Suprapubic skin (tissue), 3 donors: ENCODE measurements around the gene C8B.

Experiments used
- POLR2AphosphoS5 ChIP-seq, 3 donors: sonication (generic); formaldehyde crosslinking; IDR thresholded peaks; one replicate each; pipeline ENCODE4 v1.6.1; 2017; ENCODE audit warnings: antibody characterized with exemption in 3 of 3
- TF ChIP-seq, protein P1 (sequence below), 2 donors: fragments of 200-600 bp in 1 of 2; fragments of 450-650 bp in 1 of 2; sonication (generic) in 1 of 2; IDR thresholded peaks; one replicate each; pipeline ENCODE4 v1.5.1; 2016 to 2019; ENCODE audit warnings: antibody characterized with exemption in 2 of 2, mild to moderate bottlenecking in 1 of 2, moderate library complexity in 1 of 2

DNA sequence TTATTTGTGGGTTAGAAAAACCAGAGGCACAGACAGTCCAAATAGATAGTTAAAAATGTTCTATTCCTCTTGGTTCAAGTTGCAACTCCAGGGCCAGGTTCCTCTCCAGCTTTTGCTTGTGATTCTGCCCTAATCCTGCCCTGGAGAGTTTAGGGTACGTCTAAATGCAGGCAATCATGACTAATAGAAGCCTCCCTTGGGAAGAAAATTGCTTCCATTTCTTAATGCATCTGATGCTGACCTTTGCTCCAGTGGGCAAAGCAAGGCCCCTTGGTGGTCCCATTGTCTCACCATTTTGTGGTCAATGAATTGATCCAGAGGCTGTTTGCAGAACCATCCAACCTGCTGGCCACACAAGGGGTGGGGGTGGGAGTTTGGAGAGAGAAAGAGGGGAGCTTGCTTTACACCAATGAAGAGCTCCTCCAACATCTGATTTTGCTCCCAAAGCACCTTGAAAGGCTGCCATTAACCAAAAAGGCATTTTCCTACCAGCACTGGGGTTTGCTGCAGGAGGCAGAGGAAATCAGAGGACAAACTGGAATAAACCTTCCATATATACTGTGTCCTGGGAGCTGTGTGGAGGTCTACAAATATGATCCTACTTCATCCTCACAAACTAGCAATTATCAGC lies 31.3 kb downstream of the C8B start:
- TF ChIP-seq POLR2AphosphoS5 (IDR thresholded peaks at IDR 0.05) = no peak
- TF ChIP-seq, protein P1, sequence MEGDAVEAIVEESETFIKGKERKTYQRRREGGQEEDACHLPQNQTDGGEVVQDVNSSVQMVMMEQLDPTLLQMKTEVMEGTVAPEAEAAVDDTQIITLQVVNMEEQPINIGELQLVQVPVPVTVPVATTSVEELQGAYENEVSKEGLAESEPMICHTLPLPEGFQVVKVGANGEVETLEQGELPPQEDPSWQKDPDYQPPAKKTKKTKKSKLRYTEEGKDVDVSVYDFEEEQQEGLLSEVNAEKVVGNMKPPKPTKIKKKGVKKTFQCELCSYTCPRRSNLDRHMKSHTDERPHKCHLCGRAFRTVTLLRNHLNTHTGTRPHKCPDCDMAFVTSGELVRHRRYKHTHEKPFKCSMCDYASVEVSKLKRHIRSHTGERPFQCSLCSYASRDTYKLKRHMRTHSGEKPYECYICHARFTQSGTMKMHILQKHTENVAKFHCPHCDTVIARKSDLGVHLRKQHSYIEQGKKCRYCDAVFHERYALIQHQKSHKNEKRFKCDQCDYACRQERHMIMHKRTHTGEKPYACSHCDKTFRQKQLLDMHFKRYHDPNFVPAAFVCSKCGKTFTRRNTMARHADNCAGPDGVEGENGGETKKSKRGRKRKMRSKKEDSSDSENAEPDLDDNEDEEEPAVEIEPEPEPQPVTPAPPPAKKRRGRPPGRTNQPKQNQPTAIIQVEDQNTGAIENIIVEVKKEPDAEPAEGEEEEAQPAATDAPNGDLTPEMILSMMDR (IDR thresholded peaks at IDR 0.05) = no peak
